Activated CD8-positive, alpha-beta T cell treated with anti-CD3 and anti-CD28 coated beads for 36 hours (primary cell): Measurements from ENCODE around the gene CORO7. TPM values are rescaled to one million over a fixed set of nuclear protein-coding genes. Genes with fewer than 3 reads are reported as not detected.

Source experiments
- ATAC-seq: fragments of 200-7000 bp; cut with Tn5 transposase; one replicate; pipeline ENCODE4 v1.10.0; 2021; ENCODE audit warnings: mild to moderate bottlenecking, moderate library complexity
- CTCF ChIA-PET: fragments of 350-600 bp; sonication (Branson Sonifier 250); formaldehyde crosslinking; loops from one replicate; lab custom pipeline; 2021; ENCODE audit warnings: antibody characterized with exemption; lab: Charles Lee
- POLR2A ChIA-PET: fragments of 350-600 bp; sonication (Branson Sonifier 250); formaldehyde crosslinking; loops from one replicate; lab custom pipeline; 2021; ENCODE audit warnings: antibody characterized with exemption; lab: Charles Lee
- DNase-seq: peaks from one replicate; pipeline ENCODE4 v3.0.0-alpha.2; 2020
- H3K27ac Mint-ChIP-seq: one replicate; pipeline ENCODE4 v1.8.0; 2021; ENCODE audit warnings: mild to moderate bottlenecking, mixed read lengths
- H3K27me3 Mint-ChIP-seq: one replicate; pipeline ENCODE4 v1.8.0; 2021; ENCODE audit warnings: mixed read lengths
- H3K36me3 Mint-ChIP-seq: one replicate; pipeline ENCODE4 v1.8.0; 2021; ENCODE audit warnings: low read depth, mixed read lengths
- H3K4me1 Mint-ChIP-seq: one replicate; pipeline ENCODE4 v1.8.0; 2021; ENCODE audit warnings: low read depth, mixed read lengths
- H3K4me3 Mint-ChIP-seq: one replicate; pipeline ENCODE4 v1.8.0; 2021; ENCODE audit warnings: mild to moderate bottlenecking, moderate library complexity, mixed read lengths
- H3K9me3 Mint-ChIP-seq: one replicate; pipeline ENCODE4 v1.8.0; 2021; ENCODE audit warnings: mixed read lengths
- intact Hi-C: fragments of 100-400 bp; cut with micrococcal nuclease; formaldehyde crosslinking; loops from one replicate; pipeline ENCODE4 v1.10.0; 2022
- total RNA-seq, 2 experiments: library from RNA; stranded (reverse); gene quantifications; one replicate each; pipeline ENCODE4 v1.2.3, GENCODE V29; 2021
- TF ChIP-seq, protein P1 (sequence below): fragments of 200-600 bp; IDR thresholded peaks from one replicate; pipeline ENCODE4 v1.8.0; 2022; ENCODE audit warnings: antibody characterized with exemption, mild to moderate bottlenecking

CORO7 gene
- total RNA-seq, 2 experiments from 2014 or later: 73.3 to 76.6 TPM

DNA sequence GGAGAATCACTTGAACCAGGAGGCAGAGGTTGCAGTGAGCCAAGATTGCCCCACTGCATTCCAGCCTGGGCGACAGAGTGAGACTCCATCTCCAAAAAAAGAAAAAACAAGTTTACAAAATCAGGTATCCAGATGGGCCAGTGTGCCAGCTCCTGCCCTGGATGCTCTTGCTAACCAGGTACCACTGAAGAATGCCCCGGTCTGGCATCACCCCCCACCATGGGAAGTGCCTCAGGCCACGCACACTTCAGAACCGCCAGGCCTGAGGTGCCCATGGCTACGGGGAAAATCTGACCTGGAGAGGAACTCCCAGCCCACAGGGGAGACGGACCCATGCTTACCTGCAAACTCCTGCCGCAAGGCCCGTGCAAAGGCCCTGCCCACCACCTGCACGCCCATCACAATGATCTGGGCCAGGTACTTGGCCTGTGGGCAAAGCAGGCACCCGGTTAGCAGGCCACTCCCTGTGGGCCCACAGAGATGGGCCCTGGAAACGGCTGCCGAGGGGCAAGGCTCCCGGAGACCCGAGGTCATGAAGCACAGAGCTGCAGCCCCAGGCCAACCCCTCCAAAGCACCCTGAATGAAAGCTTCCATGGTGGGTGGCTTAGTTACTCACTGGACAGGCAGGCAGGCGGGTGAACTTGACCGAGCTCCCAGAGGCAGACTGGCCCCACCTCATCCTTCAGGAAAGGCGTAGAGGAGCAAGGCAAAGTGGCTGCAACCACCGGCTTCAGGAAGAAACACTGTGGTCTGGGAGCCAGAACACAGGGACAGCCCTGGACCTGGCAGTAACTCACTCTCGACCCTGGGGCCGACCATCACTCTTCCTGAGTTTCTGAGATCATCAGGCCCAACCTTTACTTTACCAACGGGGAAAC lies 73.3 kb downstream of the CORO7 start:
- Mint-ChIP-seq H3K27me3 (no peaks in the 10 kb centered on the region), H3K4me1 (peaks cover 20% of the 10 kb centered on the region), H3K36me3 (peaks cover under 1% of the 10 kb centered on the region), H3K4me3 (no peak overlapping the region), H3K27ac (peak overlapping the region; percentile 49), H3K9me3 (no peaks in the 10 kb centered on the region)
- ATAC-seq: no peak
- no peak for DNase-seq
- intact Hi-C loops: no loop called here
- ChIA-PET POLR2A (no interaction called here), CTCF (interaction anchor here (1.0 kb wide), 1 partner anchor 11 kb away, joined by 3 read pairs; no protein-coding TSS in a partner anchor)
- TF ChIP-seq, protein P1, sequence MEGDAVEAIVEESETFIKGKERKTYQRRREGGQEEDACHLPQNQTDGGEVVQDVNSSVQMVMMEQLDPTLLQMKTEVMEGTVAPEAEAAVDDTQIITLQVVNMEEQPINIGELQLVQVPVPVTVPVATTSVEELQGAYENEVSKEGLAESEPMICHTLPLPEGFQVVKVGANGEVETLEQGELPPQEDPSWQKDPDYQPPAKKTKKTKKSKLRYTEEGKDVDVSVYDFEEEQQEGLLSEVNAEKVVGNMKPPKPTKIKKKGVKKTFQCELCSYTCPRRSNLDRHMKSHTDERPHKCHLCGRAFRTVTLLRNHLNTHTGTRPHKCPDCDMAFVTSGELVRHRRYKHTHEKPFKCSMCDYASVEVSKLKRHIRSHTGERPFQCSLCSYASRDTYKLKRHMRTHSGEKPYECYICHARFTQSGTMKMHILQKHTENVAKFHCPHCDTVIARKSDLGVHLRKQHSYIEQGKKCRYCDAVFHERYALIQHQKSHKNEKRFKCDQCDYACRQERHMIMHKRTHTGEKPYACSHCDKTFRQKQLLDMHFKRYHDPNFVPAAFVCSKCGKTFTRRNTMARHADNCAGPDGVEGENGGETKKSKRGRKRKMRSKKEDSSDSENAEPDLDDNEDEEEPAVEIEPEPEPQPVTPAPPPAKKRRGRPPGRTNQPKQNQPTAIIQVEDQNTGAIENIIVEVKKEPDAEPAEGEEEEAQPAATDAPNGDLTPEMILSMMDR: no peak

DNA sequence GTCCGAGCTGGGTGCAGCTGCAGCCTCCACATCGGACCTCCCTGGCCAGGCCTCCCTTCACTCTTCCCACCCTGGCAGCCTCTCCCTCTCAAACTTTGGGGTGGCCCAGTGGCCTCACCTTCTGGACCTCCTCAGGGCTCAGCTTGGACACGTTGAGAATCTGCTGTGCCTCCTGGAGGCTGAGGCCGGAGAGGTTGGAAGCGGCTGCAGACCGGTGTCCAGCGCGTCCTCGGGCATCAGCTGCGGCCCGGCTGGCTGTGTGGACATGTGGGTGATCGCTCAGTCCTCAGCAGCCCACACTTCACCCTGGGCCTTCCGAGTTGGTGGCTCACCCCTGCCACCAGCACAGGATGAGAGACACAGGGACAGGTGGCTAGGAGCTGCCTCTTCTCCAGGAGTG lies 75.1 kb downstream of the CORO7 start:
- DNase-seq: no peak
- TF ChIP-seq, protein P1: no peak
- H3K4me1 Mint-ChIP-seq: peaks cover 8% of the 10 kb centered on the region
- no peaks in the 10 kb centered on the region for H3K36me3 Mint-ChIP-seq
- POLR2A ChIA-PET: interaction anchor here (0.5 to 1.0 kb wide), 3 partner anchors 9 to 64 kb away, joined by 3 to 4 read pairs (median 3); partner anchors contain the start of gene PAM16
- CTCF ChIA-PET: interaction anchor here (0.9 to 1.9 kb wide), 4 partner anchors 11 to 81 kb away, joined by 3 to 5 read pairs (median 4); no protein-coding TSS in a partner anchor
- ATAC-seq: no peak
- no peaks in the 10 kb centered on the region for H3K9me3 Mint-ChIP-seq
- H3K4me3 Mint-ChIP-seq: no peak overlapping the region
- H3K27me3 Mint-ChIP-seq: no peaks in the 10 kb centered on the region
- intact Hi-C loops: no loop called here
- no peak overlapping the region for H3K27ac Mint-ChIP-seq

DNA sequence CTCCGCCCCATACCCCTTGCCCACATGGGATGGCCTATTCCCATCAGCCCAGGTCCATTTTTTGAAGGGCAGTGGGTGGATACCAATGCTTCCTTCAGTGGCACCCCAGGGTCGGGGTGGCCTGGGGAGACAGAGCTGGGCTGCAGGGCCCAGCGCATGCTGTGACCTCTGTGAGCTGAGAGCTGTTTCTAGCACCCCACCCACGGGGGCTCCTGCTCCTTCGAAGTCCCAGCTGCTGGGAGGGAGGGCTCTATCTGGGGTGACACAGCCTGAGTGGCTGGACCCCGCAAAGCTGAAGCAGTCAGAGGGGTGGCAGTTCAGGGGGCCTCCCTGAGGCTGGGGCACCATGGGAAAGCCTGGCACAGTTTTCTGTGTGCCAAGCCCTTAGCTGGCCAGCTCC lies 76.0 kb downstream of the CORO7 start:
- Mint-ChIP-seq H3K27ac (no peak overlapping the region), H3K4me3 (no peak overlapping the region), H3K4me1 (peaks cover 6% of the 10 kb centered on the region), H3K36me3 (no peaks in the 10 kb centered on the region), H3K9me3 (no peaks in the 10 kb centered on the region), H3K27me3 (no peaks in the 10 kb centered on the region)
- DNase-seq: no peak
- intact Hi-C loops: no loop called here
- POLR2A ChIA-PET: interaction anchor here (1.0 kb wide), 1 partner anchor 9 kb away, joined by 6 read pairs; no protein-coding TSS in a partner anchor
- no peak for ATAC-seq
- TF ChIP-seq, protein P1: no peak
- CTCF ChIA-PET: interaction anchor here (0.8 to 1.9 kb wide), 3 partner anchors 51 to 80 kb away, joined by 3 to 5 read pairs (median 4); no protein-coding TSS in a partner anchor

DNA sequence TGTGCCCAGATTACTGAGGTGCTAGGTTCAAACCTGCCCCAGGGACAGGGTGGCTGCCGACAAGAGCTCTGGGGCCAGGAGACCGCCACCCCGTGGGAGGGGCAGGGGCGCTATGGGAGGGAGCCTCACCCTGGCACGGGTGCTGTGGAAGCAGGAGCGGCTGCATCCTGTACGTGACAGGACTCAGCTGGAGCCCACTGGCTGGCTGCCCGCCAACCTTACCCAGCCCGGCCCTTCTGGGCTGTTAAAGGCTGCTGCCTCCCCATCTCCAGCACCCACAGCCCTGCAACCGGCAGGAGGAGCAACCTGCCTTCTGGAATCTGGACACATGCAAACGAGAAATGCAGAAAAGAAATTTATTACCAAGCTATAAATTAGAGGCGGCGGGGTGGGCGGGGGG lies 76.5 kb downstream of the CORO7 start:
- no peak overlapping the region for H3K27ac Mint-ChIP-seq
- H3K36me3 Mint-ChIP-seq: no peaks in the 10 kb centered on the region
- ATAC-seq (no peak), DNase-seq (no peak)
- CTCF ChIA-PET: interaction anchor here (0.8 to 1.4 kb wide), 2 partner anchors 51 to 66 kb away, joined by 3 to 4 read pairs; no protein-coding TSS in a partner anchor
- TF ChIP-seq, protein P1: no peak
- no peak overlapping the region for H3K4me3 Mint-ChIP-seq
- no peaks in the 10 kb centered on the region for H3K9me3 Mint-ChIP-seq
- POLR2A ChIA-PET: interaction anchor here (1.0 kb wide), 1 partner anchor 10 kb away, joined by 6 read pairs; no protein-coding TSS in a partner anchor
- intact Hi-C loops: no loop called here
- H3K27me3 Mint-ChIP-seq: no peaks in the 10 kb centered on the region
- peaks cover 6% of the 10 kb centered on the region for H3K4me1 Mint-ChIP-seq
